Measurements from ENCODE around the gene FEV.

- TF ChIP-seq, protein P1, sequence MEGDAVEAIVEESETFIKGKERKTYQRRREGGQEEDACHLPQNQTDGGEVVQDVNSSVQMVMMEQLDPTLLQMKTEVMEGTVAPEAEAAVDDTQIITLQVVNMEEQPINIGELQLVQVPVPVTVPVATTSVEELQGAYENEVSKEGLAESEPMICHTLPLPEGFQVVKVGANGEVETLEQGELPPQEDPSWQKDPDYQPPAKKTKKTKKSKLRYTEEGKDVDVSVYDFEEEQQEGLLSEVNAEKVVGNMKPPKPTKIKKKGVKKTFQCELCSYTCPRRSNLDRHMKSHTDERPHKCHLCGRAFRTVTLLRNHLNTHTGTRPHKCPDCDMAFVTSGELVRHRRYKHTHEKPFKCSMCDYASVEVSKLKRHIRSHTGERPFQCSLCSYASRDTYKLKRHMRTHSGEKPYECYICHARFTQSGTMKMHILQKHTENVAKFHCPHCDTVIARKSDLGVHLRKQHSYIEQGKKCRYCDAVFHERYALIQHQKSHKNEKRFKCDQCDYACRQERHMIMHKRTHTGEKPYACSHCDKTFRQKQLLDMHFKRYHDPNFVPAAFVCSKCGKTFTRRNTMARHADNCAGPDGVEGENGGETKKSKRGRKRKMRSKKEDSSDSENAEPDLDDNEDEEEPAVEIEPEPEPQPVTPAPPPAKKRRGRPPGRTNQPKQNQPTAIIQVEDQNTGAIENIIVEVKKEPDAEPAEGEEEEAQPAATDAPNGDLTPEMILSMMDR (IDR thresholded peaks at IDR 0.05) = no peak
- TF ChIP-seq POLR2AphosphoS5 (IDR thresholded peaks at IDR 0.05) = no peak
- TF ChIP-seq POLR2A (IDR thresholded peaks at IDR 0.05) = no peak
Observed at GRCh38 chr2:218993345-218994315, 8.6 kb upstream of the FEV start, which contains the start of gene CRYBA2.

Data from prostate gland (tissue), 2 donors.